ENCODE results near the gene SLC4A7.

The SLC4A7 gene

DNA sequence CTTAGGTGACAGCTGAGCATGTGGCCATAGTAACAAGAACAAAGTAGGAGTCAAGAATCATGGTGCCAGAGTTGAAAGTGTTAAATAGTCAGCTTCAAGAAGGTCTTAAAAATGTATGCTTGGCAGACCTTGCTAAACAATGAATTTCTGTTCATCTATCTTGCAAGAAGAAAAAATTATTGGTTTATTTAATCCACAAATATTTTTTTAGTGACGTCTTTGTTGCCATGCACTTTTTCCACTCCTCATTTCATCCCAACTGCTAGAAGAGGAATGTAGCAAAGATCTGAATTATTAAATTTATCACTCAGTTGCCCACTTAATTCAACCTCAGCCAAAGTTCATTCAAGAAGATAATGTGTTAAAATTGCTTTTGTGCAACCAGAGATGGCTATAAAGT is 3.2 kb upstream of the SLC4A7 start:
- no peak for DNase-seq (ENCODE audit: low read depth)
- H3K4me3 ChIP-seq (ENCODE audit: low read length): no peak overlapping the region
- TF ChIP-seq, protein P1, sequence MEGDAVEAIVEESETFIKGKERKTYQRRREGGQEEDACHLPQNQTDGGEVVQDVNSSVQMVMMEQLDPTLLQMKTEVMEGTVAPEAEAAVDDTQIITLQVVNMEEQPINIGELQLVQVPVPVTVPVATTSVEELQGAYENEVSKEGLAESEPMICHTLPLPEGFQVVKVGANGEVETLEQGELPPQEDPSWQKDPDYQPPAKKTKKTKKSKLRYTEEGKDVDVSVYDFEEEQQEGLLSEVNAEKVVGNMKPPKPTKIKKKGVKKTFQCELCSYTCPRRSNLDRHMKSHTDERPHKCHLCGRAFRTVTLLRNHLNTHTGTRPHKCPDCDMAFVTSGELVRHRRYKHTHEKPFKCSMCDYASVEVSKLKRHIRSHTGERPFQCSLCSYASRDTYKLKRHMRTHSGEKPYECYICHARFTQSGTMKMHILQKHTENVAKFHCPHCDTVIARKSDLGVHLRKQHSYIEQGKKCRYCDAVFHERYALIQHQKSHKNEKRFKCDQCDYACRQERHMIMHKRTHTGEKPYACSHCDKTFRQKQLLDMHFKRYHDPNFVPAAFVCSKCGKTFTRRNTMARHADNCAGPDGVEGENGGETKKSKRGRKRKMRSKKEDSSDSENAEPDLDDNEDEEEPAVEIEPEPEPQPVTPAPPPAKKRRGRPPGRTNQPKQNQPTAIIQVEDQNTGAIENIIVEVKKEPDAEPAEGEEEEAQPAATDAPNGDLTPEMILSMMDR (IDR thresholded peaks at IDR 0.05; ENCODE audit: insufficient read depth, low read depth, low read length, missing control alignments): no peak

DNA sequence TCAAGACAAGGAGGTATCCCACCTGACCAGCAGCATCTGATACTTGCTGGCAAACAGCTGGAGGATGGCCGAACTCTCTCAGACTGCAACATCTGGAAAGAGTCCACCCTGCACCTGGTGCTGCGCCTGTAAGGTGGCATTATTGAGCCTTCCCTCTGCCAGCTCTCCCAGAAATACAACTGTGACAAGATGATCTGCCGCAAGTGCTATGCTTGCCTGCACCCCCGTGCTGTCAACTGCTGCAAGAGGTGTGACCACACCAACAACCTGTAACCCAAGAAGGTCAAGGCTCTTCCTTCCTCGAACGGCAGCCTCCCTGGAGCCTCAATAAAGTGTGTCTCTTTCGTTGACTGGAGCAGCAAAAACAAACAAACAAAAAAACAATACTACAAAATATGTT is 2.2 kb upstream of the SLC4A7 start:
- DNase-seq (ENCODE audit: low read depth): no peak
- TF ChIP-seq, protein P1 (IDR thresholded peaks at IDR 0.05; ENCODE audit: insufficient read depth, low read depth, low read length, missing control alignments): no peak

DNA sequence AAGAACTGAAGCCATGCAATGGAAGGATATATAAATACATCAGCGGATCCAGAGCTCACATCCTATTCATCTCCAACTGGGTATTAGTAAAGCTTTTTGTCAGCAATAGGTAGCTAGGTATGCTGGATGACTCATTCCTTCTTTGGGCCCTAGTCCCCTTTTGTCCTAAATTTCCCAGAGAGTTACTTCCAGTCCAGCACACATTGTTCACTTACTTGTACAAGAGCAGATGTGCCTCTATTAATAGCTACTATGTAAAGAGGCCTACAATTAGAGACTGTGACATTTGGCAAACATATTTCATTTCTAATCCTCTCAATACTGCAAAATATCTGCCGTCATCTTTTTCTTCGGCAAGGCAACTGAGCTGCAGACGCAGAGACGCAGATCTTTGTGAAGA is 1.7 kb upstream of the SLC4A7 start:
- DNase-seq (ENCODE audit: low read depth): no peak
- TF ChIP-seq, protein P1 (IDR thresholded peaks at IDR 0.05; ENCODE audit: insufficient read depth, low read depth, low read length, missing control alignments): no peak
- H3K4me3 ChIP-seq (ENCODE audit: low read length): no peak overlapping the region

More for the DNA sequence above, 2.2 kb upstream of the SLC4A7 start:
- H3K4me3 ChIP-seq (ENCODE audit: low read length): no peak overlapping the region

DNA sequence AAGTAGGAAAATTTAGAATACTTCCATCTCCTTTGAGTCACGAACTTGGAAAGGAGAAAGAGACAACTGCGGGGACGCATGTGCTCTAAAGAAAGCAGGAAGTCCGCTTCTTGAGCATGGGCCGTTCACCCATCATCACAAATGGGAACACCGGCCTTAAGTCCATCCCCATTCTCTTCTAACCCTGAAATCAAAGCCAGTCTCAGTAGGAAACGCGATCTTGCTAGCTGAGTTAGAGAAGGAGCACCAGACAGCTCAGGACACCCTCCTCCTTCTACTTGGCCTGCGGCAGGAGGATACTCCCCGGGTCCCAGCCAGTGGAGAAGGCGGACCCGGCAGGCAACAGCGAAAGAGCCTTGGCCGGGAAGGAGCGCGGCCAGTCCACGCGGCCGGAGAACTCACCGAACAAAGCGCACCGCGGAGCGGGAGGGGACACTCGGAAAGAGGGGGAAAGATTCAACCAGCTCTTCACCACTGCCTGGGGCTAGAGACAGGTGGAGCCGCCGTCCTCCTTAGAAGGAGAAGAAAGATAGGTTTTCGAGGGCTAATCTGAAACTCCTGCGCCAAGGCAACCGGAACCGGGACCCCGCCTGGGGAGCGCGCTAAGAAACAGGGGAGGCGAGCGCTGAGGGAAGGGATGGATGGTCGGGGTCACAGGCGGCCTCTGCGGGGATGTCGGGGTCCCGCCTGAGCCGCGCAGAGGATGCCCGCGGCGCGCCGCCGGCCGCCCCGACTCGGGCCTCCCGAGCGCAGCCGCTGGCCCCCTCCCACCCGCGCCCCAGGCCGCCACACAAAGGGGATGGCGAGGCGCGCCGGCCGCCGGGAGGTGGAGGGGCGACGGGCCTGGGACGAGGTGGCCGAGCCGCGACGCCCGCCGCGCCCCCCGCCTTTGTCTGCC is 818 bp downstream of the SLC4A7 start:
- DNase-seq (ENCODE audit: low read depth): peak; percentile 72
- TF ChIP-seq, protein P1 (IDR thresholded peaks at IDR 0.05; ENCODE audit: insufficient read depth, low read depth, low read length, missing control alignments): no peak
- peak overlapping the region; percentile 84 for H3K4me3 ChIP-seq (ENCODE audit: low read length)

DNA sequence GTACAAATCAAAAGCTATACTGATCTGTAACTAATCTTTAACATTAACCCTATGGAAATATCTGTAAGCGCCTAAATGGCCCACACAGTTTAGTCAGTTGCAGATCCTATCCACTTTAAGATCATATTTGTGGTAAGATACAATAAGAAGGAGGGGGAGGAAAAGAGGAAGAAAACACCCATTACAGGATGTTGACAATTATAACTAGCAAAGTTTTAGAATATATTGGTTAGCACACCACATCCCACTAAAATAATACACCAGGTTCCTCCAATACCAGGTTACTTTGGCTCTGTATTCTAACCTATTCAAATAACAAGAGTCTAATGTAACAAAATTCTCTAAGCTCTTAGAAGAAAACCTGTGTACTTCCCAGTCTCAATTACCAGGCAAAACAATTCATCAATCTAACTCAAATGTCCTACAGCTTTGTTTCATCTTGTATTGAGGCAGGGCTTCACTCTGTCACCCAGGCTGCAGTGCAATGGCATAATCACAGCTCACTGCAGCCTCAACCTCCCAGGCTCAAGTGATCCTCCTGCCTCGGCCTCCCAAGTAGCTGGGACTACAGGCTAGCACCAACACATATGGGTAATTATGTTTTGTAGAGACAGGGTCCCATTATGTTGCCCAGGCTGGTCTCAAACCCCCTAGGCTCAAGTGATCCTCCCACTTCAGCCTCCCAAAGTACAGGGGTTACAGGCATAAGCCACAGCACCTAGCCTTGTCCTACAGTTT is 4.2 kb downstream of the SLC4A7 start:
- no peak for DNase-seq (ENCODE audit: low read depth)
- no peak overlapping the region for H3K4me3 ChIP-seq (ENCODE audit: low read length)
- TF ChIP-seq, protein P1 (IDR thresholded peaks at IDR 0.05; ENCODE audit: insufficient read depth, low read depth, low read length, missing control alignments): no peak

DNA sequence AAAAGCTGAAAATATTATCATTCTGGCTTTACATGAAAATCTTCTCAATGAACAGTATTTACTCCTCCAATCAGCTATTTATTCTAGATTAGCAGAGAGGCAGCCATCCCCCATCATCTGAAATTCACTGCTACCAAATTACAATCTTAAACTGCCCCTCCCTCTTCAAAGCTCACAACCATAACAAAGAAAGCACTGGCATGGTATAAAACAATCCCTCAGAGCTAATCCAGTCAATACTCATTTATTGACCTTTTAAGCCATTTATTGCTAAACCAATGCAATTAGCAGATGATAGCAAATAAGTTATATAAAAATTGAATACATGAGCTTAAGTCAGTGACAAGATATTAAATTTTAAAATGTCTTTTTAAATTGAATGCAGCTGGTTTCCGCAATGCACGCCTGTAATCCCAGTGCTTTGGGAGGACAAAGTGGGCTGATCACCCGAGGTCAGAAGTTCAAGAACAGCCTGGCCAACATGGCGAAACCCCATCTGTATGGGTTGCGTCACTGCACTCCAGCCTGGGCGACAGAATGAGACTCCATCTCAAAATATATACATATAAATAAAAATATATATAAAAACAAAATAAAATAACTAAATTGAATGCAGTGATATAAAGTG is 12.1 kb downstream of the SLC4A7 start:
- DNase-seq (ENCODE audit: low read depth): no peak
- no peak overlapping the region for H3K4me3 ChIP-seq (ENCODE audit: low read length)
- TF ChIP-seq, protein P1 (IDR thresholded peaks at IDR 0.05; ENCODE audit: insufficient read depth, low read depth, low read length, missing control alignments): no peak

Measured in epithelial cell of esophagus (primary cell).